Heart left ventricle (tissue), 13 donors: ENCODE data around the gene OR1L1.

Experiments used
- CTCF ChIP-seq, 12 donors: fragments of 200-600 bp; sonication (generic) in 4 of 12; IDR thresholded peaks; one replicate each; pipeline versions ENCODE4 v1.5.0 to v1.8.0; 2018 to 2022; ENCODE audit warnings: antibody characterized with exemption in 12 of 12, mild to moderate bottlenecking in 5 of 12
- POLR2A ChIP-seq, 2 donors: fragments of 450-650 bp; IDR thresholded peaks; one replicate each; pipeline ENCODE4 v1.6.1; 2017; ENCODE audit warnings: antibody characterized with exemption in 2 of 2, mild to moderate bottlenecking in 2 of 2, moderate library complexity in 2 of 2
- donor health status: ischemic (EF 13 %, LVEDD 7.1; RV severe dilation, severe dysfunction).
- donor health status: DM: no; HTN: yes; CAD: no.
- donor health status: DM: no; HTN: no; CAD: no.
- donor health status: ischemic (EF 25% LVEDD 6.9; RV normal size, moderate dysfunction).
- donor health status: ischemic (EF 25% LVEDD 5.7; RV mildly dilated, moderate dysfunction).
- donor health status: ischemic (EF 35%, LVEDD 5.7; RV mildly dilated, moderate dysfunction).
- donor health status: nonischemic (EF 11% LVEDD 7.7; RV severe dilation, severe dysfunction).
- donor health status: DM: yes; HTN: yes; CAD: no.
- donor health status: PGD.
- donor health status: ischemic (EF 29% LVEDD 5.4; RV normal size, mild dysfunction).
- donor health status: nonischemic (EF 23%, LVEDD 6.1; RV moderate dilation, normal function).

GRCh38 chr9:122661416-122661815, at the start of gene OR1L1:
- no peak for TF ChIP-seq CTCF (IDR thresholded peaks at IDR 0.05)
- no peak for TF ChIP-seq POLR2A (IDR thresholded peaks at IDR 0.05)
